OCI-LY3 (cell line): Measurements from ENCODE around the gene ANKRD45.
A peak's percentile ranks its signal among the peaks of the same experiment; 100 is the strongest.

ENCODE experiments used
- H2AFZ ChIP-seq: fragments of 200-600, 300-600 bp; shearing (Covaris generic); 2 replicates; pipeline ENCODE4 v1.6.0; 2014; ENCODE audit warnings: antibody characterized with exemption, low read depth, low read length
- H3K27ac ChIP-seq: fragments of 200-600, 300-600 bp; sonication (generic); 2 replicates; pipeline ENCODE4 v1.5.1; 2014; ENCODE audit warnings: mild to moderate bottlenecking, low read length, moderate library complexity, mixed read lengths
- H3K27me3 ChIP-seq: fragments of 200-600, 300-600 bp; sonication (generic); 2 replicates; pipeline ENCODE4 v1.6.1; 2014; ENCODE audit warnings: low read depth, low read length, mixed read lengths
- H3K36me3 ChIP-seq: fragments of 200-600, 300-600 bp; sonication (generic); replicated peaks from 2 replicates; pipeline ENCODE3; 2014; ENCODE audit warnings: low read depth, low read length, mixed read lengths
- H3K4me1 ChIP-seq: fragments of 300-600, 200-600 bp; sonication (generic); 2 replicates; pipeline ENCODE4 v1.6.1; 2014; ENCODE audit warnings: low read length, mixed read lengths
- H3K4me2 ChIP-seq: fragments of 200-600, 300-600 bp; sonication (generic); 2 replicates; pipeline ENCODE4 v1.6.1; 2014; ENCODE audit warnings: low read length, mixed read lengths
- H3K4me3 ChIP-seq: fragments of 300-600, 200-600 bp; sonication (generic); 2 replicates; pipeline ENCODE4 v1.5.1; 2014; ENCODE audit warnings: antibody characterized with exemption, mild to moderate bottlenecking, low read length, moderate library complexity
- H3K79me2 ChIP-seq: fragments of 300-600, 200-600 bp; shearing (Covaris generic); 2 replicates; pipeline ENCODE4 v1.6.1; 2014; ENCODE audit warnings: mild to moderate bottlenecking, low read length, mixed read lengths
- H3K9ac ChIP-seq: fragments of 300-600, 200-600 bp; shearing (Covaris generic); 2 replicates; pipeline ENCODE4 v1.6.0; 2014; ENCODE audit warnings: mild to moderate bottlenecking, low read length, moderate library complexity
- H3K9me3 ChIP-seq: fragments of 200-600, 300-600 bp; shearing (Covaris generic); 2 replicates; pipeline ENCODE4 v1.6.1; 2014; ENCODE audit warnings: low read length, mixed read lengths; ENCODE audit not compliant: insufficient read depth
- H4K20me1 ChIP-seq: fragments of 200-600, 300-600 bp; sonication (generic); 2 replicates; pipeline ENCODE4 v1.6.1; 2016; ENCODE audit warnings: low read length, mixed read lengths; ENCODE audit not compliant: insufficient read depth
- EZH2phosphoT487 ChIP-seq: fragments of 200-600 bp; shearing (Covaris generic); IDR thresholded peaks from 2 replicates; pipeline ENCODE4 v1.6.1; 2018; ENCODE audit warnings: antibody characterized with exemption, mixed run types, low read depth
- TF ChIP-seq, protein P1 (sequence below): fragments of 200-600, 300-600 bp; sonication (generic); IDR thresholded peaks from 2 replicates; pipeline ENCODE4 v1.5.1; 2014; ENCODE audit warnings: antibody characterized with exemption, low read length, low read depth

Gene ANKRD45, protein sequence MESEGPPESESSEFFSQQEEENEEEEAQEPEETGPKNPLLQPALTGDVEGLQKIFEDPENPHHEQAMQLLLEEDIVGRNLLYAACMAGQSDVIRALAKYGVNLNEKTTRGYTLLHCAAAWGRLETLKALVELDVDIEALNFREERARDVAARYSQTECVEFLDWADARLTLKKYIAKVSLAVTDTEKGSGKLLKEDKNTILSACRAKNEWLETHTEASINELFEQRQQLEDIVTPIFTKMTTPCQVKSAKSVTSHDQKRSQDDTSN

DNA sequence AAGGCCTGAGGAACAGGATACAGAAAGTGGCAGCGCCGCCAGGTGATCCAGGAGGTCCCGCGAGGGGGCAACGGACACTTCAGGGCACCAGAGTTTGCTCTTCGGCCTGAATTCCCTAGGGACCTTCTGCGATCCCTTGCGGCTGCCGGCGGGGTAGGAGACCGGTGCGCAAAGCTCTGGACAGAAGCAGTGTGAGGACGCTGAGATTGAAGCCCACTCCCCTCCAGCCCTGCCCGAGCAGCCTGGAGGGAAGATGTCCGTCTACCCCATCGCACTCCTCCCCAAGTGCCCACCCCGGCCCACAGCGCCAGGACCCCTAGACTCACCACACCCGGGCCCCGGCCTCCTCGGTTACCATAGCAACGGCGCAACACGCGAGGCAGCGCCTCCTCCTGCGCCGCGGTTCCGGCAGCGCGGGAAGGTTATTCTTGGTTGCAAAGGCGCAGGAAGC, at the start of gene ANKRD45:
ANKRD45 (minus strand) TSS at position 361 of the 451 bp plus-strand sequence. CDS start 10,433 bp downstream, outside the sequence.
- H3K36me3 ChIP-seq, result no peaks in the 10 kb centered on the region
- no peaks in the 10 kb centered on the region for H3K9me3 ChIP-seq
- no peak within 1 kb of the TSS for H3K4me3 ChIP-seq
- H3K9ac ChIP-seq, result no peak within 1 kb of the TSS
- no peaks in the 10 kb centered on the region for H4K20me1 ChIP-seq
- no peaks in the 10 kb centered on the region for H3K79me2 ChIP-seq
- H3K27ac ChIP-seq, result no peak within 1 kb of the TSS
- no peak within 1 kb of the TSS for H2AFZ ChIP-seq
- H3K4me1 ChIP-seq, result no peaks in the 10 kb centered on the region; the same call in 1 of the 2 replicates
- no peak within 1 kb of the TSS for H3K4me2 ChIP-seq
- no peaks in the 10 kb centered on the region for H3K27me3 ChIP-seq
- TF ChIP-seq EZH2phosphoT487, result no peak
- TF ChIP-seq, protein P1, sequence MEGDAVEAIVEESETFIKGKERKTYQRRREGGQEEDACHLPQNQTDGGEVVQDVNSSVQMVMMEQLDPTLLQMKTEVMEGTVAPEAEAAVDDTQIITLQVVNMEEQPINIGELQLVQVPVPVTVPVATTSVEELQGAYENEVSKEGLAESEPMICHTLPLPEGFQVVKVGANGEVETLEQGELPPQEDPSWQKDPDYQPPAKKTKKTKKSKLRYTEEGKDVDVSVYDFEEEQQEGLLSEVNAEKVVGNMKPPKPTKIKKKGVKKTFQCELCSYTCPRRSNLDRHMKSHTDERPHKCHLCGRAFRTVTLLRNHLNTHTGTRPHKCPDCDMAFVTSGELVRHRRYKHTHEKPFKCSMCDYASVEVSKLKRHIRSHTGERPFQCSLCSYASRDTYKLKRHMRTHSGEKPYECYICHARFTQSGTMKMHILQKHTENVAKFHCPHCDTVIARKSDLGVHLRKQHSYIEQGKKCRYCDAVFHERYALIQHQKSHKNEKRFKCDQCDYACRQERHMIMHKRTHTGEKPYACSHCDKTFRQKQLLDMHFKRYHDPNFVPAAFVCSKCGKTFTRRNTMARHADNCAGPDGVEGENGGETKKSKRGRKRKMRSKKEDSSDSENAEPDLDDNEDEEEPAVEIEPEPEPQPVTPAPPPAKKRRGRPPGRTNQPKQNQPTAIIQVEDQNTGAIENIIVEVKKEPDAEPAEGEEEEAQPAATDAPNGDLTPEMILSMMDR, result no peak

DNA sequence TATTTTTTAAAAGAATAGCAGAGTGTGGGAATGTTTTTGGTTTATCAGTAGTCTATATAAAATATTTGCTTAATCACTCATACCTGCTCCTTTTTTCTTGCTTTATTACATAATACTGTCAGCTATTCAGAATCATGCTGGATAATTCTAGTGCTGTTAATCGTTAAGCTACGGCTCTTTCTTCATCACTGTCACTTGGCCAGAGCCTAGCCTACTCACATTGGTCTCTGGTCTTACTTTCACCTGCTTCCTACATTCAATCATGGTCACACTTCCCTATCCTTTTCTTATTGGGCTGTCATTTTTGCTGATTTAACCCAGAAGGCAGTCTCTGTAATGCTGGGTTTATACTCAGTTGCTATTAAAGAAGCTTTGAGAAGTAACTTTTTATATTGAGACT, 47.6 kb upstream of the ANKRD45 start:
- H3K27me3 ChIP-seq, result no peaks in the 10 kb centered on the region
- TF ChIP-seq, protein P1, result no peak
- TF ChIP-seq EZH2phosphoT487, result no peak
- no peak overlapping the region for H3K4me3 ChIP-seq
- H3K36me3 ChIP-seq, result peaks cover 6% of the 10 kb centered on the region
- no peak overlapping the region for H3K27ac ChIP-seq
- no peak overlapping the region for H2AFZ ChIP-seq
- no peaks in the 10 kb centered on the region for H4K20me1 ChIP-seq
- H3K79me2 ChIP-seq, result peaks cover 40% of the 10 kb centered on the region
- H3K9ac ChIP-seq, result no peak overlapping the region
- H3K9me3 ChIP-seq, result no peaks in the 10 kb centered on the region
- no peak overlapping the region for H3K4me2 ChIP-seq
- H3K4me1 ChIP-seq, result peaks cover 19% of the 10 kb centered on the region

DNA sequence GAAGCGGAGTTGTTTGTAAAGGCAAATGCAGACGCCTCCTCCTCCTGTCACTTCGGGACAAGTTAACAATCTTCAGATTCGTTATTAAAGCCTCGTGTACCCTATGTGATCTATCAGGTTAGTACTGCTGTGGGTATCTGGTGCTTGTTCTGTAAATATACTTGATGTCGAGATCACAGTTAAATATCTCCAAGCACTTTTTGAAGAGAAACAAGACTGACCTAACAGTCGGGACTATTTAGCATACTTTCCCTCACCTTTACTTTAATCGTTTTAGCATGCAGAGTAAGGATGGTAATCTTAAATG, 45.8 kb upstream of the ANKRD45 start:
- peak overlapping the region; percentile 76 for H3K27ac ChIP-seq
- H3K9me3 ChIP-seq, result no peaks in the 10 kb centered on the region
- TF ChIP-seq, protein P1, result no peak
- TF ChIP-seq EZH2phosphoT487, result no peak
- no peaks in the 10 kb centered on the region for H3K27me3 ChIP-seq
- H4K20me1 ChIP-seq, result no peaks in the 10 kb centered on the region
- H3K9ac ChIP-seq, result peak overlapping the region; percentile 81
- H2AFZ ChIP-seq, result peak overlapping the region; percentile 99
- H3K36me3 ChIP-seq, result no peaks in the 10 kb centered on the region
- H3K4me3 ChIP-seq, result peak overlapping the region; percentile 91
- H3K4me1 ChIP-seq, result peaks cover 19% of the 10 kb centered on the region
- H3K4me2 ChIP-seq, result peak overlapping the region; percentile 88
- peaks cover 35% of the 10 kb centered on the region for H3K79me2 ChIP-seq

DNA sequence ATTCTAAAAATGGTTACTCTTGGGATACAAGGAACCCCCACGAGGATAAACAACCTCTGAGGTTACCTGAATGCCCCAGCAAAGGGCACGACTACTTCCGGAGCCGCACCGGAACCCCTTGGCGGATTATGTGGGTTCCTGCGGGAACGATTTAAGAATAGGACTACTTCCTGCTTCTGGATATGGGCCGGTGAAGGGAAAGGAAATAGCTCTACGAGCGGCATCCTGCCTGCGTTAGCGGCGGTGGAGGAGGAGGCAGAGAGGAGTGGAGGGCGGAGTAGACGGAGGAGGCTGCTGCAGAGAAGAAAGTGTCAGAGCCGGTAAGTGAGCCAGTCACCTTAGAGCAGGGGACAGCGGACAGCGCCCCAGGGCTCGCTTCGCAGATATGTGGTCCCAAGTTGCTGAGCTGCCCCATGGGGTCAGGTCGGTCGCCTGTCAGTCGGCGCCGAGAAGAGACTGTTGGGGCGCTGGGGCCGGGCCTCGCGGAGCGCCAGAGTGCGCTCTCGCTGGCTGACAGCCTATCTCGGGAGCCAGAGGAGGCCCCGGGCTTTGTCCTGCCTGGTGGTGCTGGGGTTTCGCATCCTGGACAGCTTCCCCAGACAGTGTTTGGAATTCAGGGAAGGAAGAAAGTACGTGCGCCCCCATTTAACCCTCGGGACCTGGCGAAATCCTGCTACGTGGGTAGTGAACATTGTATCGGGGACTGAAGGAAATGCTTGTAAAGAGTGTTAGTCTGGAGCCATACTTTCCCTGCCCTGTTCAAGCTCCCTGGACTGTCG, 45.3 kb upstream of the ANKRD45 start, which contains the start of gene KLHL20:
KLHL20 (plus strand) TSS at position 223 of the 779 bp plus-strand sequence. CDS start 1,063 bp downstream, outside the sequence.
- TF ChIP-seq, protein P1, result peak; percentile 16; the same call in 1 of the 2 replicates
- no peak for TF ChIP-seq EZH2phosphoT487
- peaks cover 35% of the 10 kb centered on the region for H3K79me2 ChIP-seq
- H3K4me1 ChIP-seq, result peaks cover 19% of the 10 kb centered on the region

More for the DNA sequence above, 45.3 kb upstream of the ANKRD45 start, which contains the start of gene KLHL20:
- Histone ChIP-seq H3K4me2 (peak within 1 kb of the TSS; percentile 88), H3K9me3 (no peaks in the 10 kb centered on the region), H3K9ac (peak within 1 kb of the TSS; percentile 81), H3K27me3 (no peaks in the 10 kb centered on the region), H3K27ac (peak within 1 kb of the TSS; percentile 76), H2AFZ (peak within 1 kb of the TSS; percentile 99), H3K36me3 (no peaks in the 10 kb centered on the region), H3K4me3 (peak within 1 kb of the TSS; percentile 91), H4K20me1 (no peaks in the 10 kb centered on the region)
